IgD-negative memory B cell (primary cell): Measurements from ENCODE around the gene OR52A1. TPM values are rescaled to one million over a fixed set of nuclear protein-coding genes. Genes with fewer than 3 reads are reported as not detected.
A peak's percentile ranks its signal among the peaks of the same experiment; 100 is the strongest.
"Not testable (repeated sequence)": the region's sequence is repeated elsewhere in the genome, so short reads cannot be mapped to it uniquely, and the experiment has no call there.

ENCODE experiments used
- H3K27ac Mint-ChIP-seq, 3 donors: one replicate each; pipeline ENCODE4 v1.8.0; 2020 to 2022; ENCODE audit warnings: mild to moderate bottlenecking in 3 of 3, mixed read lengths in 3 of 3, moderate library complexity in 1 of 3
- H3K27me3 Mint-ChIP-seq: one replicate; pipeline ENCODE4 v1.8.0; 2021; ENCODE audit warnings: mixed read lengths
- H3K36me3 Mint-ChIP-seq: one replicate; pipeline ENCODE4 v1.8.0; 2020; ENCODE audit warnings: mild to moderate bottlenecking, mixed read lengths
- H3K4me1 Mint-ChIP-seq, 3 donors: one replicate each; pipeline ENCODE4 v1.8.0; 2020 to 2022; ENCODE audit warnings: mixed read lengths in 3 of 3, mild to moderate bottlenecking in 1 of 3
- H3K4me3 Mint-ChIP-seq, 4 donors: one replicate each; pipeline ENCODE4 v1.8.0; 2020 to 2022; ENCODE audit warnings: mild to moderate bottlenecking in 4 of 4, mixed read lengths in 4 of 4, moderate library complexity in 3 of 4
- H3K9me3 Mint-ChIP-seq, 3 donors: one replicate each; pipeline ENCODE4 v1.8.0; 2020 to 2021; ENCODE audit warnings: mixed read lengths in 3 of 3, mild to moderate bottlenecking in 1 of 3
- polyA plus RNA-seq: library from polyadenylated mRNA; unstranded; fragments of 300-500 nt; fragmentation: Illumina TruSeq; gene quantifications from one replicate; pipeline ENCODE4 v1.2.3, GENCODE V29; 2021

Gene OR52A1
- polyA plus RNA-seq, 1 donor from 2014 or later = not detected

DNA sequence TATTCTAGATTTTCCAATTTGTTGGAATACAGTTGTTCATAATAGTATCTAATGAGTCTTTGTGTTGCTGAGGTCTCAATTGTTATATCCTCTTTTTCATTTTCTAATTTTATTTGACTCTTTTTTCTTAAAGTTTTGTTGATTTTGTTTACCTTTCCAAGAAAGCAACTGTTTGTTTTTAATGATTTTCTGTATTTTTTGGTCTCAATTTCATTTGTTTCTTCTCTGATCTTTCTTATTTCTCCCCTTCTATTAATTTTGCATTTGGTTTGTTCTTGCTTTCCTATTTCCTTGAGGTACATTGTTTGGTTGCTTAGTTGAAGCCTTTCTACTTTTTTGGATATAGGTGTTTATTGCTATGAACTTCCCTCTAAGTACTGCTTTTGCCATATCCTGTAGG lies 5.2 kb upstream of the OR52A1 start:
- Mint-ChIP-seq H3K4me3 (no peak overlapping the region), H3K27me3 (no peaks in the 10 kb centered on the region), H3K9me3 (peaks cover 0 to 2% (median 0%) of the 10 kb centered on the region in 3 donors), H3K27ac (no peak overlapping the region), H3K36me3 (no peaks in the 10 kb centered on the region), H3K4me1 (no peaks in the 10 kb centered on the region)

DNA sequence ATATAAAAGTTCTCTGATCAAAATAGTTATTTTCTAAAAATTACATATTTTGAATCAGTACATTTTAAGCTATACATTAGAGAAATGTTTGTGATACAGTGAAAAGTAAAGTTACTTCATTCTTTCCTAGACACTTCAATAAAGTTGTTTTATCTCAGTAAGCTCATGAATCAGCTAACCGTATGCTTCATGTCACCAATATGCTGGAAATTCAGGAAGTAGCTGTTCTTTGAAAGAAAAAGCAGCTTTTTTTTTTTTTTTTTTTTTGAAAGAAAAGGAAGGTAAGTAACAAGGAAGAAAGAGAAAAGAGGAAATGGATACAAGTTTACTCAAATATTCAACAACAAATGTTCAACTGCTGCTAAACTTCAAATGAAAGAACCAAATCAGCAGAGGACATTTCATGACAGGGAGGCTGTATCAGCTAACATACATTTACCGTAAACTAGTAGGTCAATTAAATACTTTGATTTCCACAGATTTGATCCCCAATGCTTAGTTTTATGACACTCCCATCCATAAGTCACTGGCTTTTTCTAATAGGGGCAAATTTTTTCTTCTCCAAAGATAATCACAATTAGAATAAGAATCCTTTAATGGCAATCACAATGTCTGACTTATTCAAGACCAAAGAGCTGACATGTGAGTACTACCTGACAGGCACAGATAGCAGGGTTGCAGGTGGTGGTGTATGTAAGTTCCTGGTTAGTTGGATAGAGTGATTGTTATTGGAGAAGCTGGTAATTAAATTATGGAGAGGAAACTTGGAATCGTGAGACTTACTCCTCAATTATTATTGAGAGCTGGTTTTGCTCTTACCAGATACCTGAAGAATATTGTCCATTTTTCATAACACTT lies 754 bp downstream of the OR52A1 start:
- Mint-ChIP-seq H3K4me1 (no peaks in the 10 kb centered on the region), H3K9me3 (peaks cover 0 to 2% (median 0%) of the 10 kb centered on the region in 3 donors)

DNA sequence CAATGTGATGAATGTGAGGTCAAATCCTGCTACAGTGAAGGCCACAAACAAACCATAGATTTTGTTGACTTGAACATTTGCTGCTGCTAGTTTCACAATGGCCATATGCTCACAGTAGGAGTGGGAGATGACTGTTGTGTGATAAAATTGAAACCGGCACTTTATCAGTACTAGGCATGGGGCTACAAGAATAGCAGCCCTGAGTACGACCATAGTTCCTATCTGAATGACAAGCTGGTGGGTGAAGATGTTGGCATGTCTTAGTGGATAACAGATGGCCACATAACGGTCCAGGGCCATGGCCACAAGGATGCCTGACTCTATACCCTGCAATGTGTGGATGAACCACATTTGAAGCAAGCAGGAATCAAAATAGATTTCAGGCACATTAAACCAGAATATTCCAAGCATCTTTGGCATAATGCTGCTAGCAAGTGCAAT lies 2.8 kb downstream of the OR52A1 start:
- no peaks in the 10 kb centered on the region for H3K4me1 Mint-ChIP-seq
- no peak overlapping the region for H3K27ac Mint-ChIP-seq
- no peak overlapping the region for H3K4me3 Mint-ChIP-seq
- H3K36me3 Mint-ChIP-seq = no peaks in the 10 kb centered on the region
- H3K9me3 Mint-ChIP-seq = no peaks in the 10 kb centered on the region
- H3K27me3 Mint-ChIP-seq = no peaks in the 10 kb centered on the region

More for the DNA sequence above, 754 bp downstream of the OR52A1 start:
- no peaks in the 10 kb centered on the region for H3K27me3 Mint-ChIP-seq
- H3K36me3 Mint-ChIP-seq = no peaks in the 10 kb centered on the region
- H3K4me3 Mint-ChIP-seq = no peak overlapping the region
- H3K27ac Mint-ChIP-seq = no peak overlapping the region

DNA sequence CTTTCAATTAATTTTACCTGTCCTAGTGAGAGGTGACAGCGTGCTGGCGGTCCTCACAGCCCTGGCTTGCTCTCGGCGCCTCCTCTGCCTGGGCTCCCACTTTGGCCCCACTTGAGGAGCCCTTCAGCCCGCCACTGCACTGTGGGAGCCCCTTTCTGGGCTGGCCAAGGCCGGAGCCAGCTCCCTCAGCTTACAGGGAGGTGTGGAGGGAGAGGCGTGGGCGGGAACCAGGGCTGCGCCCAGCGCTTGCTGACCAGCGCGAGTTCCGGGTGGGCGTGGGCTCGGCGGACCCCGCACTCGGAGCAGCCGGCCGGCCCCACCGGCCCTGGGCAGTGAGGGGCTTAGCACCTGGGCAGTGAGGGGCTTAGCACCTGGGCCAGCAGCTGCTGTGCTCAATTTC lies 10.4 kb downstream of the OR52A1 start:
- H3K9me3 Mint-ChIP-seq, H3K4me1 Mint-ChIP-seq, H3K27me3 Mint-ChIP-seq, H3K36me3 Mint-ChIP-seq, H3K27ac Mint-ChIP-seq, H3K4me3 Mint-ChIP-seq: not testable (repeated sequence)

DNA sequence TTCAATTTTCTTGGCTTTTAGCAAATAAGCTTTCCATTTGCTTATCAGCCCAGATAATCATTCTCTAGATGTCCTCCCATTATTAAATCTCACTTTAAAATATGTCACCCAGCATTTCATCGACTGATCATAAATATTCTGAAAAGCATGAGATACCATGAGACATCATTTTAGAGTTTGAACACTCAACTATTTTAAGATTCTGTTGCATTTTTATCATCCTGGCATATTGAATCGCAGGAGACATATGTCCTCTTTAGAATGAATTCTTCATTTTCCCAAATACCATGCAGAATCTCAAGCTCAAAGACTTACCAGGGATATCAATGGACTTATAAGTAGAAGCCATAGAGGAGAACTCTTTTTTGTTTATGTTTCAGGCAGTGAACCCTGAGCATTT lies 16.6 kb downstream of the OR52A1 start, which contains the start of gene OR52A5:
Gene OR52A5, minus strand, starts transcription at position 361 of the 400 bp plus-strand sequence. CDS start 5,714 bp downstream, outside the sequence.
- Mint-ChIP-seq H3K27me3 (peaks cover 2% of the 10 kb centered on the region), H3K4me3 (no peak within 1 kb of the TSS), H3K36me3 (no peaks in the 10 kb centered on the region), H3K27ac (no peak within 1 kb of the TSS), H3K4me1 (no peaks in the 10 kb centered on the region), H3K9me3 (no peaks in the 10 kb centered on the region)

DNA sequence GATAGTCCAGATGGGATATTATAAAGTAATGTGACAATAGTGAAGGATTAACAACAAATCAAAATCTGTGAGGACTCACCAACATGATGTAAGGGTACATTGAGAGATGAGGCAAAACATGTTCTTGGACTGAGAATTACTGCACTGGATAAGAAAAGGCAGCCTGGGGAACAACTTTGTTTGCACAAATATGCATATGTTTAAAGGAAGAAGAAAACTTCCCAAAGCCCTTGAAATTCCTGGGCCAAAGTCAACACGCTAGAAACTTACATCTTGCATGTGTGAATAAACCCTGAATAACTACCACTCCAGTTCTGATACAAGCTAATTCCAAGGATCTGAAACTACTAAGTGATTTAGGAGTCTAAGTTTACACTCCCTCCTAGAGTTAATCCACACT lies 17.5 kb downstream of the OR52A1 start:
- H3K4me3 Mint-ChIP-seq = no peak overlapping the region
- no peaks in the 10 kb centered on the region for H3K4me1 Mint-ChIP-seq
- H3K9me3 Mint-ChIP-seq = no peaks in the 10 kb centered on the region
- H3K27ac Mint-ChIP-seq = no peak overlapping the region
- no peaks in the 10 kb centered on the region for H3K36me3 Mint-ChIP-seq
- peaks cover 2% of the 10 kb centered on the region for H3K27me3 Mint-ChIP-seq

DNA sequence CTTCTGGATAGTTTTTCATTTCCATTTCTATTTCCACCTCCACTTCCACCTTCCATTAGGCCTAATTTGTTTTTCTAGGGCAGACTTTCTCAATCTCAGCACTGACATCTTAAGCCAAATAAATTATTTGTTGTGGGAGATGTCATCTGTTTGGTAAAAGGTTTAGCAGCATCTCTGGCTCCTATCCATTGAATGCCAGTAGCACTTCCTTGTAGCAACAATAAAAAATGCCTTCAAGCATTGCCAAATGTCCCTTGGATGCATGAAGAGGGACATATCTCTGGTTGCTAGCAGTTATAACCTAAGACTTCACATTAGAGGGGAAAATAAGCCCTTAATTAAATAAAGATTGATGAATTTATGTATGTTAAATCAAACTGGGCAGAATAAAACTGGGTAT lies 18.3 kb downstream of the OR52A1 start:
- H3K27ac Mint-ChIP-seq = no peak overlapping the region
- H3K36me3 Mint-ChIP-seq = no peaks in the 10 kb centered on the region
- no peaks in the 10 kb centered on the region for H3K9me3 Mint-ChIP-seq
- H3K4me3 Mint-ChIP-seq = no peak overlapping the region
- no peaks in the 10 kb centered on the region for H3K4me1 Mint-ChIP-seq
- H3K27me3 Mint-ChIP-seq = peaks cover 2% of the 10 kb centered on the region

DNA sequence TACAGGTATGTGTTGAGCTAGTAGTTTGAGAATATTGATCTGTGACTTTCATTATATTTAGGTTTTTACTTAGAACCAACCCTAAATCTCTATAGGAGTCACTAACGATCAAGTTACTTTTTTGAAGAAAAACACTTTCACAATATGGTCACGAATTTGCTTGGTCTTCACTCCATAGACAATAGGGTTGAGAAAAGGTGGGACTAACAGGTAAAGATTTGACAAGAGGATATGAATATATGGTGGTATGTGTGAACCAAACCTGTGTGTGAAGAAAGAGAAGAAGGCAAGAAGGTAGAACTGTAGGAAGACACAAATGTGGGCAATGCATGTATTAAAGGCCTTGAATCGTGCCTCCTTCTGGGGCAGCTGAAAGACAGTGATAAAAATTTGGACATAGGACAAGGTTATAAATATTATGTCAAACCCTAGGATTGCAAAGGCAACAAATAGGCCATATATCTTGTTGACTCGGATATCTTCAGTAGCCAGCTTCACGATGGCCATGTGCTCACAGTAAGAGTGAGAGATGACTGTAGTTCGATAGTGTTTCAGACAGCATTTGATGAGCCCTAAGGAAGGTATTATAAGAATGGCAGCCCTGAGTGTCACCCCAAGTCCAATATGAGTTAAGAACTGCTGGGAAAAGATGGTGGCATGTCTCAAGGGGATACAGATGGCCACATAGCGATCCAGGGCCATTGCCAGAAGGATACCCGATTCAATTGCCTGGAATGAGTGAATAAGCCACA lies 22.8 kb downstream of the OR52A1 start:
- Mint-ChIP-seq H3K9me3 (peaks cover 0 to 1% (median 0%) of the 10 kb centered on the region in 3 donors), H3K36me3 (peaks cover 2% of the 10 kb centered on the region), H3K27me3 (no peaks in the 10 kb centered on the region), H3K4me1 (no peaks in the 10 kb centered on the region), H3K4me3 (no peak overlapping the region), H3K27ac (no peak overlapping the region)

DNA sequence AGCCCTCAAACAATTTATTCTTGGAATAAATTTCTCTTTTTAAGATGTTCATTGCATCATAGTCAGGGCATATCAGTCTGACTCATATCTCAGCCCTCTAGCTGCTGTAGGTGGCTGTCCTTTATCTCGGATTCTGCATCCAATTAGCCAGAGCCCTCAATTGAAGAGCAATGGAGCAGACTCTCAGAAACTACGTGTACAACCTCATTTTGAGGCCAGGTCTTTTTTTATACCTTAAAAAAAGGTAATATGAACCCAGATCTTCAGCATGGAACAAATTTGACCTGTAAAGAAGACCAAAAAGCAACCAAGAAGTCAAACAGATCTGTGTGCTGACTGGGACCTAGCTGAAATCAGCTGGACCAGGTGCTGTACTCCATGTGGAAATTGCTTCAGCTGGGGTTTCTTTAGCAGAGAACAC lies 25.1 kb downstream of the OR52A1 start:
- H3K4me3 Mint-ChIP-seq = no peak overlapping the region
- no peak overlapping the region for H3K27ac Mint-ChIP-seq
- peaks cover 1% of the 10 kb centered on the region for H3K27me3 Mint-ChIP-seq
- no peaks in the 10 kb centered on the region for H3K4me1 Mint-ChIP-seq
- peaks cover 2% of the 10 kb centered on the region for H3K36me3 Mint-ChIP-seq
- peaks cover 0 to 1% (median 0%) of the 10 kb centered on the region in 3 donors for H3K9me3 Mint-ChIP-seq

DNA sequence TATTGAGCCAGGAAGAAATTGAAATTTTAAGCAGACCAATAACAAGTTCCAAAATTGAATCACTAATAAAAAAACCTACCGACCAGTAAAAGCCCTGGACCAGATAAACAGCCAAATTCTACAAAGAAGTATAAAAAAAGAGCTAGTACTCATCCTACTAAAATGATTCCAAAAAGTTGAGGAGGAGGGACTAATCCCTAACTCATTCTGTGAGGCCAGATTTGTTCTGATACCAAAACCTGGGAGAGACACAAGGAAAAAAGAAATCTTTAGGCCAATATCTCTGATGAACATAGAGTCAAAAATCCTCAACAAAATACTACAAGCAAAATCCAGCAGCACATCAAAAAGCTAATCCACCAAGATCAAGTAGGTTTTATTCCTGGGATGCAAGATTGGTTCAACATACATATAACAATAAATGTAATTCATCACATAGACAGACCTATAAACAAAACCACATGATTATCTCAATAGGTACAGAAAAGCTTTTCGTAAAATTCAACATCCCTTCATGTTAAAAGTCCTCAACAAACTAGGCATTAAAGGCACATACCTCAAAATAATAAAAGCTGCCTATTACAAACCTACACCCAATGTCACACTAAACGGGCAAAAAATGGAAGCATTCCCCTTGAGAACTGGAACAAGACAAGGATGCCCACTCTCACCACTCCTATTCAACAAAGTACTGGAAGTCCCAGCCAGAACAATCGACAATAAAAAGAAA lies 29.5 kb downstream of the OR52A1 start:
- Mint-ChIP-seq H3K27me3 (peaks cover 5% of the 10 kb centered on the region), H3K27ac (peak overlapping the region in 1 of 3 donors; percentile 61), H3K4me1 (peaks cover 0 to 1% (median 0%) of the 10 kb centered on the region in 3 donors), H3K4me3 (no peak overlapping the region), H3K9me3 (peaks cover 0 to 1% (median 0%) of the 10 kb centered on the region in 3 donors), H3K36me3 (peaks cover 2% of the 10 kb centered on the region)

DNA sequence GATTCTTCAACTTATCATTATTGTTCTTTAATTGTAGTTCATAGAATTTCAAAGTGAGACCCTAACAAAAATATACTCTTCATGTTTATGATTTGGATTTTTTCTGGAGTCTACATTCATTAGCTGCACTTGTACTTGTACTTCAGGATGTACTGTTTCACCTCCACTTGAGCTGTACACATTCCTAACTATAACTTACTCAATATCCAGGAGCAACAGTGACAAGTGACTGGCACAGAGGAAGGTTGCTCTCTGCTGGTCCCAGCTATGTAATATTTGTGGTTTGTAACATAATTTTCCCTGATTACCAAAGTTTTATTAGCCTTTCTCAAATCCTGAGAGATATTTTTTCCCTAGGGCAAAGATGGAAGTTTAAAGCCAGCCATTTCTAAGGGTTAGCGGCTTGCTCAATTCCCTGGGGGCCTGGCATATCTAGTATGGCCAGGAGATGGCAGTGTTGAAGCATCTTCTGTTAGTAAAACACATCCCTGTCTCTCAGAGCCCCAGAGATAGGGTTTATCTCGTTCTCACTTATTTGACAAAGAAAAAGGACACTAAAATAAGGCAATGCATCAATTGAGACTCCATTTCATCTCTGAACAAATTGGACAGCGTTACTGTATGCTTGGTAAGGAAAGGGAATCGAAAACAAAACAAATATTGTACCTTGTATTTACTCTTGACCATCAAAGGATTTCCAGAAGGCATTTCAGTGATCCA lies 30.6 kb downstream of the OR52A1 start:
- Mint-ChIP-seq H3K27ac (no peak overlapping the region), H3K4me3 (no peak overlapping the region)

DNA sequence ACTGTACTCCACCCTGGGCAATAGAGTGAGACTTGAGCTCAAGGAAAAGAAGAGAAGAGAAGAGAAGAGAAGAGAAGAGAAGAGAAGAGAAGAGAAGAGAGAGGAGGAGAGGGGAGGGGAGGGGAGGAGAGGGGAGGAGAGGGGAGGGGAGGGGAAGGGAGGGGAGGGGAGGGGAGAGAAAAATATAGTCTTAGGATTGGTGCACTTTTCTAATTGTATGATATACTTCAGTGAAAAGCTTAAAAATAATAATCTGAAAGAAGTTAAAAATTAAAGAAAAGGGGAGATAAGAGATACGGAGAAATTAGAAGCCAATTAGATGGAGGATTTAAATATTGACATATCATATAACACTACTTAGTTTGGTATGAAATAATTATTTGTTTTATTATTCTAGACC lies 35.7 kb downstream of the OR52A1 start:
- H3K9me3 Mint-ChIP-seq = peaks cover 0 to 2% (median 0%) of the 10 kb centered on the region in 3 donors
- no peak overlapping the region for H3K27ac Mint-ChIP-seq
- no peaks in the 10 kb centered on the region for H3K4me1 Mint-ChIP-seq
- H3K4me3 Mint-ChIP-seq = no peak overlapping the region
- H3K36me3 Mint-ChIP-seq = peaks cover 1% of the 10 kb centered on the region
- H3K27me3 Mint-ChIP-seq = peaks cover 8% of the 10 kb centered on the region

More for the DNA sequence above, 30.6 kb downstream of the OR52A1 start:
- Mint-ChIP-seq H3K4me1 (peaks cover 0 to 1% (median 0%) of the 10 kb centered on the region in 3 donors), H3K36me3 (peaks cover 2% of the 10 kb centered on the region), H3K27me3 (peaks cover 5% of the 10 kb centered on the region), H3K9me3 (peaks cover 0 to 1% (median 0%) of the 10 kb centered on the region in 3 donors)

DNA sequence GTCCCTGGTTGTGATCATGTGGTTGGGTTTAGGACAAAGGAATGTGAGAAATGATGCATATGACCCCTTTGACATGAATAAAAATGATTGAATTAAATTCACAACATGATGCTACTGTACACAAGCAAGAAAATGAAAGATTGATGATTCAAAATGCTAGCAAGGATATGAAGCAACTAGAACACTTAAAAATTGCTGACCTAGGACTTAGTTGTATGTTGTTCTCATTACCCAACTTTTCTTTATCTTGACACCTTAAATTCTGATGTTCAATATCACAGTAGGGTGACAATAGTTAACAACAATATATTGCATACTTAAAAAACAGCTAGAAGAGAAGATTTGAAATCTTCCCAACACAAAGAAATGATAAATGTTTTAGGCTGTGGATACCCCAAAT lies 37.0 kb downstream of the OR52A1 start:
- Mint-ChIP-seq H3K9me3 (peaks cover 0 to 2% (median 0%) of the 10 kb centered on the region in 3 donors), H3K4me3 (no peak overlapping the region), H3K27me3 (peaks cover 6% of the 10 kb centered on the region), H3K27ac (no peak overlapping the region), H3K4me1 (no peaks in the 10 kb centered on the region), H3K36me3 (peaks cover 1% of the 10 kb centered on the region)

DNA sequence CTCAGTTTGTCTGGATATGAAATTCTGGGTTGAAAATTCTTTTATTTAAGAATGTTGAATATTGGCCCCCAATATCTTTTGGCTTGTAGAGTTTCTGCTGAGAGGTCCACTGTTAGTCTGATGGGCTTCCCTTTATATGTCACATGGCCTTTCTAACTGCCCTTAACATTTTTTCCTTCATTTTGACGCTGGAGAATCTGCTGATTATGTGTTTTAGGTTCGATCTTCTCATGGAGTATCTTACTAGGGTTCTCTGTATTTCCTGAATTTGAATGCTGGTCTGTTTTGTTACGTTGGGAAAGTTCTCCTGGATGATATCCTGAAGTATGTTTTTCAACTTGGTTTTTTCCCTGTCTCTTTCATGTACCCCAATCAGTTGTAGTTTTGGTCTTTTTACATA lies 39.2 kb downstream of the OR52A1 start:
- Mint-ChIP-seq H3K27ac (no peak overlapping the region), H3K27me3 (peaks cover 5% of the 10 kb centered on the region), H3K9me3 (peaks cover 0 to 2% (median 0%) of the 10 kb centered on the region in 3 donors), H3K4me1 (no peaks in the 10 kb centered on the region), H3K36me3 (peaks cover 1% of the 10 kb centered on the region), H3K4me3 (no peak overlapping the region)
